K562 (cell line): ENCODE data around the gene ADGRB3. TPM values are rescaled to one million over a fixed set of nuclear protein-coding genes. Genes with fewer than 3 reads are reported as not detected.

Source experiments
- ATAC-seq: fragments of 200-7000 bp; cut with Tn5 transposase; 3 replicates; pipeline ENCODE4 v1.9.1; 2020; ENCODE audit warnings: moderate library complexity
- BruUV-seq: library from RNA; stranded (reverse); fragments of 400-500 nt; replicated peaks from 2 replicates; lab custom pipeline; 2021; lab: Mats Ljungman, UMichigan
- CTCF ChIA-PET: fragments of 300-600 bp; formaldehyde crosslinking; extraction: SDS; loops from one replicate; lab custom pipeline; 2021; ENCODE audit warnings: low intra/inter-chr PET ratio; lab: Yijun Ruan, JAX
- POLR2A ChIA-PET: fragments of 300-600, 350-650 bp; sonication (Branson Sonifier 250); formaldehyde crosslinking; extraction: SDS; loops from one replicate; lab custom pipeline; 2021; ENCODE audit warnings: antibody characterized with exemption, inconsistent platforms; lab: Yijun Ruan, JAX
- DNase-seq, 4 experiments: peaks; one replicate each; pipeline versions ENCODE4 v3.0.0 to v3.0.0-alpha.2; 2011 to 2018; ENCODE audit warnings: low spot score in 3 of 4, mixed read lengths in 3 of 4; ENCODE audit errors: extremely low read depth in 1 of 4
- FAIRE-seq: peaks from 2 replicates; lab custom pipeline; 2011; peaks lifted over from hg19 to GRCh38; lab: Jason Lieb, UNC
- H2AFZ ChIP-seq: 2 replicates; pipeline ENCODE4 v1.6.0; 2011; ENCODE audit warnings: low read depth, low read length, control low read depth, inconsistent platforms
- H3K27ac ChIP-seq: fragments of 200-600 bp; 3 replicates; pipeline ENCODE4 v1.8.0; 2011; ENCODE audit warnings: low read depth, mild to moderate bottlenecking, control low read depth, inconsistent platforms, low read length, moderate library complexity, mixed read lengths; ENCODE audit errors: extremely low read depth
- H3K27me3 ChIP-seq, 2 experiments: fragments of 300-600 bp in 1 of 2; 2 replicates in 1 of 2; 3 replicates in 1 of 2; pipeline versions ENCODE4 v1.6.0 to v1.8.0; 2011; ENCODE audit warnings: inconsistent platforms in 2 of 2, low read length in 2 of 2, mild to moderate bottlenecking in 1 of 2, mixed read lengths in 1 of 2, moderate library complexity in 1 of 2; ENCODE audit not compliant: control insufficient read depth in 2 of 2, insufficient read depth in 2 of 2
- H3K36me3 ChIP-seq: fragments of 300-600 bp; 3 replicates; pipeline ENCODE4 v1.8.0; 2011; ENCODE audit warnings: mild to moderate bottlenecking, low read length, inconsistent platforms; ENCODE audit not compliant: control insufficient read depth, insufficient read depth
- H3K4me1 ChIP-seq, 2 experiments: fragments of 200-600 bp in 1 of 2; replicated peaks in 1 of 2; 2 replicates in 1 of 2; 3 replicates in 1 of 2; pipeline versions ENCODE4 v1.5.1 to v1.8.0; 2011; ENCODE audit warnings: inconsistent platforms in 2 of 2, low read length in 2 of 2, mild to moderate bottlenecking in 1 of 2, mixed read lengths in 1 of 2, moderate library complexity in 1 of 2; ENCODE audit not compliant: control insufficient read depth in 2 of 2, insufficient read depth in 2 of 2
- H3K4me2 ChIP-seq: 2 replicates; pipeline ENCODE4 v1.6.1; 2011; ENCODE audit warnings: low read length, control low read depth, inconsistent platforms, mixed read lengths; ENCODE audit not compliant: insufficient read depth
- H3K4me3 ChIP-seq: fragments of 200-600 bp; sonication (generic), shearing (Covaris generic); 2 replicates; pipeline ENCODE4 v1.5.1; 2016; ENCODE audit warnings: control low read depth, inconsistent platforms
- H3K79me2 ChIP-seq: fragments of 200-600 bp; 3 replicates; pipeline ENCODE4 v1.8.0; 2011; ENCODE audit warnings: low read length, inconsistent platforms; ENCODE audit not compliant: control insufficient read depth, insufficient read depth
- H3K9ac ChIP-seq, 2 experiments: 2 replicates each; pipeline versions ENCODE4 v1.6.0 to v1.6.1; 2011; ENCODE audit warnings: low read depth in 2 of 2, low read length in 2 of 2, control low read depth in 1 of 2, inconsistent platforms in 1 of 2, mild to moderate bottlenecking in 1 of 2, mixed read lengths in 1 of 2; ENCODE audit not compliant: insufficient read depth in 1 of 2
- H3K9me1 ChIP-seq: one replicate; pipeline ENCODE4 v1.6.0; 2011; ENCODE audit warnings: inconsistent platforms, mild to moderate bottlenecking, low read length, moderate library complexity; ENCODE audit not compliant: control insufficient read depth, insufficient read depth
- H3K9me3 ChIP-seq: replicated peaks from 2 replicates; pipeline ENCODE4 v1.5.1; 2011; ENCODE audit warnings: low read depth, low read length, inconsistent platforms; ENCODE audit not compliant: control insufficient read depth, insufficient read depth
- H4K20me1 ChIP-seq: replicated peaks from 2 replicates; pipeline ENCODE4 v1.6.1; 2011; ENCODE audit warnings: low read length, inconsistent platforms, mixed read lengths; ENCODE audit not compliant: control insufficient read depth, insufficient read depth
- CBFA2T3 ChIP-seq: fragments of 450-650 bp; IDR thresholded peaks from 2 replicates; pipeline ENCODE4 v1.6.1; 2017
- CHD1 ChIP-seq: fragments of 200-600 bp; sonication (generic); IDR thresholded peaks from one replicate; pipeline ENCODE4 v1.6.1; 2012; ENCODE audit warnings: mild to moderate bottlenecking, moderate library complexity, low read length, inconsistent platforms
- GATA2 ChIP-seq: sonication (generic); formaldehyde crosslinking; IDR thresholded peaks from 2 replicates; pipeline ENCODE4 v1.4.0; 2020; ENCODE audit warnings: mild to moderate bottlenecking, missing genetic modification reagents
- HSF4 ChIP-seq: fragments of 250-450 bp; sonication (Bioruptor Pico); IDR thresholded peaks from 2 replicates; pipeline ENCODE4 v2.1.2; 2022; ENCODE audit warnings: mild to moderate bottlenecking, moderate library complexity, borderline replicate concordance
- KAT8 ChIP-seq: fragments of 450-650 bp; IDR thresholded peaks from 2 replicates; pipeline ENCODE4 v1.6.1; 2016; ENCODE audit warnings: low read depth, mild to moderate bottlenecking
- KDM5B ChIP-seq: fragments of 200-600 bp; sonication (generic); IDR thresholded peaks from 2 replicates; pipeline ENCODE4 v1.6.1; 2012; ENCODE audit warnings: low read depth, mild to moderate bottlenecking, moderate library complexity, low read length, control low read depth, inconsistent platforms; ENCODE audit not compliant: insufficient replicate concordance
- L3MBTL2 ChIP-seq: fragments of 450-650 bp; IDR thresholded peaks from 2 replicates; pipeline ENCODE4 v1.6.1; 2016; ENCODE audit warnings: mild to moderate bottlenecking, moderate library complexity
- MED1 ChIP-seq: sonication (generic); formaldehyde crosslinking; IDR thresholded peaks from 2 replicates; pipeline ENCODE4 v1.8.1; 2023; ENCODE audit warnings: missing genetic modification reagents, borderline replicate concordance
- OTX1 ChIP-seq: fragments of 450-650 bp; formaldehyde crosslinking; IDR thresholded peaks from 2 replicates; pipeline ENCODE4 v1.4.0; 2022; ENCODE audit warnings: mild to moderate bottlenecking
- SIN3B ChIP-seq: fragments of 450-650 bp; IDR thresholded peaks from 2 replicates; pipeline ENCODE4 v1.6.1; 2017; ENCODE audit warnings: low read depth, mild to moderate bottlenecking, moderate library complexity
- SNIP1 ChIP-seq: fragments of 450-650 bp; IDR thresholded peaks from 2 replicates; pipeline ENCODE4 v1.7.1; 2017; ENCODE audit warnings: low read depth, mild to moderate bottlenecking
- SRSF9 ChIP-seq: fragments of 200-400 bp; formaldehyde crosslinking; IDR thresholded peaks from 2 replicates; pipeline ENCODE4 v1.6.1; 2017; ENCODE audit warnings: low read depth, low read length, borderline replicate concordance
- ZBTB11 ChIP-seq, 3 experiments: fragments of 200-800 bp in 1 of 3; fragments of 250-450 bp in 1 of 3; fragments of 450-650 bp in 1 of 3; sonication (Bioruptor Pico) in 1 of 3; sonication (Bioruptor generic) in 1 of 3; formaldehyde crosslinking in 1 of 3; IDR thresholded peaks; 2 replicates each; pipeline versions ENCODE4 v1.6.1 to v1.8.0; 2016 to 2022; ENCODE audit warnings: mild to moderate bottlenecking in 2 of 3, missing genetic modification characterization in 2 of 3, missing compliant biosample characterization in 1 of 3, moderate library complexity in 1 of 3
- ZNF133 ChIP-seq: fragments of 250-450 bp; sonication (Bioruptor Pico); IDR thresholded peaks from 2 replicates; pipeline ENCODE4 v1.4.0; 2020; ENCODE audit warnings: mild to moderate bottlenecking
- ZNF655 ChIP-seq: fragments of 250-450 bp; sonication (Bioruptor Pico); IDR thresholded peaks from 2 replicates; pipeline ENCODE4 v1.5.0; 2021
- ZNF77 ChIP-seq: fragments of 250-450 bp; sonication (Bioruptor Pico); IDR thresholded peaks from 2 replicates; pipeline ENCODE4 v1.5.0; 2020
- WGBS: fragments of 100-300 bp; shearing (Covaris generic); methylation state at CpG from one replicate; pipeline ENCODE4 v1.1.6; 2016; ENCODE audit warnings: low coverage, mixed read lengths; ENCODE audit not compliant: insufficient coverage; ENCODE audit errors: missing lambda C conversion rate; 5-methylcytosine and 5-hydroxymethylcytosine counted together
- in situ Hi-C: fragments of 300-500 bp; cut with MboI; formaldehyde crosslinking; loops from 4 replicates; pipeline ENCODE4 v1.15.0; 2018; ENCODE audit warnings: inconsistent platforms, mixed read lengths
- intact Hi-C: fragments of 100-400 bp; cut with micrococcal nuclease; formaldehyde crosslinking; loops from 2 replicates; pipeline ENCODE4 v1.14.2; 2022
- polyA plus RNA-seq, 8 experiments: library from polyadenylated mRNA; depleted of rRNA in 4 of 8; stranded (reverse) in 5 of 8; unstranded in 3 of 8; fragments of >200 nt; fragmentation: Nextera tagmentation in 2 of 8; fragmentation: Illumina TruSeq in 1 of 8; extraction: Ambion mirVana in 2 of 8; extraction: Trizol in 1 of 8; gene quantifications; 2 replicates each; pipeline versions ENCODE4 v1.2.1 to v1.2.3, GENCODE V29; 2011 to 2014; ENCODE audit warnings: inconsistent platforms in 1 of 8, missing spikeins in 1 of 8
- total RNA-seq, 7 experiments: library from RNA; depleted of rRNA in 6 of 7; stranded (reverse); fragments of >200 nt in 6 of 7; fragmentation: Illumina TruSeq in 2 of 7; extraction: Trizol in 2 of 7; gene quantifications; 2 replicates each; pipeline versions ENCODE4 v1.2.1 to v1.2.3, GENCODE V29; 2011 to 2021; ENCODE audit warnings: low replicate concordance in 1 of 7
- TF ChIP-seq, protein P1 (sequence below): sonication (generic); IDR thresholded peaks from 2 replicates; pipeline ENCODE4 v1.6.1; 2016

ADGRB3 gene
- total and polyA plus RNA-seq, 9 of the 15 experiments (the other 6 are each of a cell fraction or from before 2014, with no cell fraction given), result 0.90 to 7.8 (median 2.4) TPM

DNA sequence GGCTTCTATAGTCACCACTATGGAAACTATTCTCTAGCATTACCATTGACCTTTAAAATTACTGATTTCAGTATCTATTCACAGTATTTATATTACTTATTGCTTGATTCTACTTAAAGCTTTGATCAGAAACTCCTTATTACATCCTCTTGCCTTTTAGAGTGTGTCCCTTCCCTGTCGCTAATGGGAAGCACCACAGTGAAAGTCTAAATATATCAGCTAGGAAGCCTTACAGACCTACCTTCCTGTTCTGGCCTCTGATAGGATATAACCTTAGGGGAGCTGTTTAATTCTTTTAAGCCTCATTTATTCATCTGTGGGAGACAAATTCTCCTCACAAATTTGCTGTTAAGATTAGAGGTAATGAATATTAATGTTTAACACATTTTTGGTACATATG is 122.7 kb downstream of the ADGRB3 start:
- intact Hi-C loops, result no loop called here
- TF ChIP-seq SRSF9 (no peak), KDM5B (no peak), SNIP1 (no peak), ZBTB11 (CRISPR knock-in tag; IDR thresholded peaks at IDR 0.05) (no peak), ZNF77 (CRISPR knock-in tag) (no peak), SIN3B (no peak), HSF4 (CRISPR knock-in tag) (no peak), OTX1 (CRISPR knock-in tag) (no peak), CBFA2T3 (no peak), L3MBTL2 (no peak), ZNF133 (CRISPR knock-in tag) (no peak), CHD1 (no peak), KAT8 (no peak), ZNF655 (CRISPR knock-in tag) (no peak), MED1 (CRISPR knock-in tag) (no peak), GATA2 (CRISPR knock-in tag) (no peak)
- TF ChIP-seq, protein P1, sequence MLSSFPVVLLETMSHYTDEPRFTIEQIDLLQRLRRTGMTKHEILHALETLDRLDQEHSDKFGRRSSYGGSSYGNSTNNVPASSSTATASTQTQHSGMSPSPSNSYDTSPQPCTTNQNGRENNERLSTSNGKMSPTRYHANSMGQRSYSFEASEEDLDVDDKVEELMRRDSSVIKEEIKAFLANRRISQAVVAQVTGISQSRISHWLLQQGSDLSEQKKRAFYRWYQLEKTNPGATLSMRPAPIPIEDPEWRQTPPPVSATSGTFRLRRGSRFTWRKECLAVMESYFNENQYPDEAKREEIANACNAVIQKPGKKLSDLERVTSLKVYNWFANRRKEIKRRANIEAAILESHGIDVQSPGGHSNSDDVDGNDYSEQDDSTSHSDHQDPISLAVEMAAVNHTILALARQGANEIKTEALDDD, result no peak

More for the DNA sequence above, 122.7 kb downstream of the ADGRB3 start:
- FAIRE-seq, result no peak
- Histone ChIP-seq H3K27me3 (no peaks in the 10 kb centered on the region), H3K9me3 (no peaks in the 10 kb centered on the region), H3K4me2 (peak overlapping the region; percentile 17; the same call in 1 of the 2 replicates), H3K36me3 (no peaks in the 10 kb centered on the region), H3K4me3 (no peak overlapping the region), H4K20me1 (no peaks in the 10 kb centered on the region), H3K27ac (no peak overlapping the region), H3K79me2 (peaks cover 12% of the 10 kb centered on the region; the same call in 1 of the 3 replicates), H3K9me1 (no peaks in the 10 kb centered on the region), H3K4me1 (peaks cover 0 to 19% of the 10 kb centered on the region in 2 experiments; a peak in 2 of 5 replicates), H3K9ac (no peak overlapping the region), H2AFZ (peak overlapping the region; percentile 21; the same call in 1 of the 2 replicates)
- 15% methylated on average over 1 of the region's 1 CpG for WGBS
- BruUV-seq, result no TSS peak
- peak; percentile 22; the same call in 2 of the 3 replicates for ATAC-seq
- DNase-seq, result no peak
- POLR2A ChIA-PET, result interaction anchor here (1.2 kb wide), 1 partner anchor 9 kb away, joined by 5 read pairs; no protein-coding TSS in a partner anchor
- in situ Hi-C loops, result loop anchor here (5.0 kb wide), 1 partner anchor 106 kb away; no protein-coding TSS in a partner anchor
- CTCF ChIA-PET, result no interaction called here
